Upper lobe of left lung (tissue), 4 donors: ENCODE results near the gene MMP26.

Experiments used
- CTCF ChIP-seq, 6 experiments: fragments of 450-650 bp in 4 of 6; fragments of 200-600 bp in 2 of 6; sonication (generic) in 2 of 6; IDR thresholded peaks; one replicate each; pipeline ENCODE4 v1.5.1; 2016 to 2019; ENCODE audit warnings: antibody characterized with exemption in 6 of 6
- EP300 ChIP-seq, 4 donors: sonication (generic); formaldehyde crosslinking; IDR thresholded peaks; one replicate each; pipeline ENCODE4 v1.5.1; 2017; ENCODE audit warnings: antibody characterized with exemption in 4 of 4, control low read depth in 2 of 4
- POLR2A ChIP-seq, 4 donors: fragments of 450-650 bp; IDR thresholded peaks; one replicate each; pipeline ENCODE4 v1.5.1; 2016 to 2017; ENCODE audit warnings: antibody characterized with exemption in 4 of 4, mild to moderate bottlenecking in 2 of 4
- POLR2AphosphoS5 ChIP-seq, 2 donors: sonication (generic); formaldehyde crosslinking; IDR thresholded peaks; one replicate each; pipeline ENCODE4 v1.5.1; 2017; ENCODE audit warnings: antibody characterized with exemption in 2 of 2

GRCh38 chr11:4658629-4659445 is 45.7 kb upstream of the MMP26 start:
- no peak for TF ChIP-seq CTCF (IDR thresholded peaks at IDR 0.05)
- TF ChIP-seq POLR2AphosphoS5 (IDR thresholded peaks at IDR 0.05): no peak
- TF ChIP-seq POLR2A (IDR thresholded peaks at IDR 0.05): no peak
- TF ChIP-seq EP300 (IDR thresholded peaks at IDR 0.05): no peak
